Cardiac fibroblast (primary cell): Measurements from ENCODE around the gene MVB12B.

Experiments
- DNase-seq, 2 donors: peaks; one replicate each; pipeline versions ENCODE4 v3.0.0 to v3.0.0-alpha.2; 2010; ENCODE audit warnings: low read depth in 2 of 2
- H3K4me3 ChIP-seq, 2 donors: replicated peaks in 1 of 2; 1 replicate in 1 of 2; 2 replicates in 1 of 2; pipeline ENCODE4 v1.5.1; 2011; ENCODE audit warnings: low read depth in 2 of 2, low read length in 2 of 2, mild to moderate bottlenecking in 2 of 2, moderate library complexity in 1 of 2
- CTCF ChIP-seq: IDR thresholded peaks from one replicate; pipeline ENCODE4 v1.5.1; 2011; ENCODE audit warnings: low read depth, mild to moderate bottlenecking, low read length, inconsistent platforms

Gene MVB12B

GRCh38 chr9:126399789-126400188, 73.2 kb downstream of the MVB12B start:
- no peak for TF ChIP-seq CTCF
- no peak for DNase-seq

GRCh38 chr9:126400571-126400970, 73.9 kb downstream of the MVB12B start:
- H3K4me3 ChIP-seq: no peak overlapping the region
- DNase-seq: no peak
- TF ChIP-seq CTCF: no peak

More at GRCh38 chr9:126399789-126400188, 73.2 kb downstream of the MVB12B start:
- no peak overlapping the region for H3K4me3 ChIP-seq

- H3K4me3 ChIP-seq: no peak overlapping the region
- DNase-seq: peak in 1 of 2 donors; percentile 22
- TF ChIP-seq CTCF: no peak
These were observed 74.5 kb downstream of the MVB12B start for GRCh38 chr9:126401107-126401506.

- H3K4me3 ChIP-seq: no peak overlapping the region
- TF ChIP-seq CTCF: no peak
- no peak for DNase-seq
These were observed 75.0 kb downstream of the MVB12B start for GRCh38 chr9:126401581-126401980.

- no peak for DNase-seq
These were observed 76.8 kb downstream of the MVB12B start for GRCh38 chr9:126403397-126403796.

GRCh38 chr9:126404459-126404858, 77.8 kb downstream of the MVB12B start:
- no peak overlapping the region for H3K4me3 ChIP-seq
- TF ChIP-seq CTCF: no peak
- DNase-seq: no peak

More at GRCh38 chr9:126403397-126403796, 76.8 kb downstream of the MVB12B start:
- H3K4me3 ChIP-seq: no peak overlapping the region
- TF ChIP-seq CTCF: no peak

- no peak overlapping the region for H3K4me3 ChIP-seq
- TF ChIP-seq CTCF: no peak
- DNase-seq: no peak
These were observed 79.5 kb downstream of the MVB12B start for GRCh38 chr9:126406075-126406667.
